ENCODE data around the gene SLC25A12.

DNA sequence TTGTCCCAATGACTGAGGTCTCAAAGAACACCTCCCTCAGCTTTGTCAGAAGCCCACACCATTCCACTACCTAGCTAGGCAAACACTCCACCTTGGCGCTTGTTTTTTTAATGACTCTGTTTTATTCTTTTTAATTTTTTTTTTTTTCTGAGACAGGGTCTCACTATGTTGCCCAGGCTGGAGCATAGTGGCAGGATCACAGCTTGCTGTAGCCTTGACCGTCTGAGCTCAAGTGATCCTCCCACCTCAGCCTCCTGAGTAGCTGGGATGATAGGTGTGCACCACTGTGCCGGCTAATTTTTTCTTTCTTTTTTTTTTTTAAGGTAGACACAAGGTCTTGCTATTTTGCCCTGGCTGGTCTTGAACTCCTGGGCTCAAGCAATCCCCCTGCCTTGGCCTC is 101.9 kb downstream of the SLC25A12 start:
- no peak for TF ChIP-seq EZH2 (IDR thresholded peaks at IDR 0.05)
- TF ChIP-seq POLR2AphosphoS5 (IDR thresholded peaks at IDR 0.05; ENCODE audit: borderline replicate concordance, low read depth, low read length), result no peak
- TF ChIP-seq FOXP2 (optimal IDR thresholded peaks at IDR 0.05; ENCODE audit: control extremely low read depth, extremely low read length, insufficient read depth), result no peak

Measured in SK-N-MC (cell line).